ENCODE data around the gene PPM1J.

The PPM1J gene

GRCh38 chr1:112665857-112666256, 49.3 kb downstream of the PPM1J start:
- H3K36me3 ChIP-seq (ENCODE audit: insufficient read depth, low read length): peaks cover 89% of the 10 kb centered on the region
- H3K9ac ChIP-seq (ENCODE audit: low read depth, low read length, poor library complexity, severe bottlenecking): no peak overlapping the region
- H2AFZ ChIP-seq (ENCODE audit: low read length): no peak overlapping the region
- H3K9me2 ChIP-seq (replicated peaks; ENCODE audit: low read depth, low read length): no peaks in the 10 kb centered on the region
- H3K4me1 ChIP-seq (ENCODE audit: insufficient read depth, low read length, poor library complexity, severe bottlenecking): no peaks in the 10 kb centered on the region
- H3K79me2 ChIP-seq (ENCODE audit: insufficient read depth, low read length): no peaks in the 10 kb centered on the region
- no peaks in the 10 kb centered on the region for H4K20me1 ChIP-seq (ENCODE audit: insufficient read depth, low read length, poor library complexity, severe bottlenecking)
- no peaks in the 10 kb centered on the region for H3K9me3 ChIP-seq (ENCODE audit: insufficient read depth, low read depth, low read length)
- TF ChIP-seq, protein P1, sequence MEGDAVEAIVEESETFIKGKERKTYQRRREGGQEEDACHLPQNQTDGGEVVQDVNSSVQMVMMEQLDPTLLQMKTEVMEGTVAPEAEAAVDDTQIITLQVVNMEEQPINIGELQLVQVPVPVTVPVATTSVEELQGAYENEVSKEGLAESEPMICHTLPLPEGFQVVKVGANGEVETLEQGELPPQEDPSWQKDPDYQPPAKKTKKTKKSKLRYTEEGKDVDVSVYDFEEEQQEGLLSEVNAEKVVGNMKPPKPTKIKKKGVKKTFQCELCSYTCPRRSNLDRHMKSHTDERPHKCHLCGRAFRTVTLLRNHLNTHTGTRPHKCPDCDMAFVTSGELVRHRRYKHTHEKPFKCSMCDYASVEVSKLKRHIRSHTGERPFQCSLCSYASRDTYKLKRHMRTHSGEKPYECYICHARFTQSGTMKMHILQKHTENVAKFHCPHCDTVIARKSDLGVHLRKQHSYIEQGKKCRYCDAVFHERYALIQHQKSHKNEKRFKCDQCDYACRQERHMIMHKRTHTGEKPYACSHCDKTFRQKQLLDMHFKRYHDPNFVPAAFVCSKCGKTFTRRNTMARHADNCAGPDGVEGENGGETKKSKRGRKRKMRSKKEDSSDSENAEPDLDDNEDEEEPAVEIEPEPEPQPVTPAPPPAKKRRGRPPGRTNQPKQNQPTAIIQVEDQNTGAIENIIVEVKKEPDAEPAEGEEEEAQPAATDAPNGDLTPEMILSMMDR (conservative IDR thresholded peaks at IDR 0.05; ENCODE audit: low read length): no peak
- no peak for TF ChIP-seq EZH2phosphoT487 (IDR thresholded peaks at IDR 0.05; ENCODE audit: borderline replicate concordance)
- H3F3A ChIP-seq (ENCODE audit: low read depth): no peaks in the 10 kb centered on the region
- no peak overlapping the region for H3K4me3 ChIP-seq (ENCODE audit: low read length, poor library complexity, severe bottlenecking)
- H3K27me3 ChIP-seq (ENCODE audit: insufficient read depth, low read length, poor library complexity, severe bottlenecking): no peaks in the 10 kb centered on the region
- H3K4me2 ChIP-seq (ENCODE audit: low read depth, low read length, poor library complexity, severe bottlenecking): no peak overlapping the region

All from Loucy (cell line).